Measurements from ENCODE around the gene PMS1. TPM values are rescaled to one million over a fixed set of nuclear protein-coding genes. Genes with fewer than 3 reads are reported as not detected.
"Not testable (repeated sequence)": the region's sequence is repeated elsewhere in the genome, so short reads cannot be mapped to it uniquely, and the experiment has no call there.

PMS1 gene
- 10 to 100 TPM; 41.8 to 48.8 TPM for total RNA-seq

- Mint-ChIP-seq H3K36me3 (peaks cover 49% of the 10 kb centered on the region), H3K4me1 (peaks cover 48% of the 10 kb centered on the region), H3K4me3 (peak within 1 kb of the TSS; percentile 90), H3K9me3 (no peaks in the 10 kb centered on the region), H3K27ac (peak within 1 kb of the TSS; percentile 91), H3K27me3 (no peaks in the 10 kb centered on the region)
- DNase-seq, result peak; percentile 97
These were observed at the start of gene PMS1, which contains the start of gene ORMDL1 for GRCh38 chr2:189783927-189784867. Gene PMS1, plus strand, starts transcription at chr2:189784450. Its CDS starts 7,360 bp downstream, at chr2:189791810. Gene ORMDL1, minus strand, starts transcription at chr2:189784339. Its CDS starts 1,744 bp downstream, at chr2:189782595.

- H3K27me3 Mint-ChIP-seq, result no peaks in the 10 kb centered on the region
- H3K36me3 Mint-ChIP-seq, result peaks cover 2% of the 10 kb centered on the region
- peak; percentile 7 for DNase-seq
- no peaks in the 10 kb centered on the region for H3K9me3 Mint-ChIP-seq
- no peak overlapping the region for H3K27ac Mint-ChIP-seq
- H3K4me3 Mint-ChIP-seq, result no peak overlapping the region
- no peaks in the 10 kb centered on the region for H3K4me1 Mint-ChIP-seq
These were observed 33.1 kb upstream of the PMS1 start for GRCh38 chr2:189751080-189751658.

GRCh38 chr2:189756311-189756952, 27.8 kb upstream of the PMS1 start:
- no peaks in the 10 kb centered on the region for H3K27me3 Mint-ChIP-seq
- peaks cover 10% of the 10 kb centered on the region for H3K36me3 Mint-ChIP-seq
- no peak overlapping the region for H3K4me3 Mint-ChIP-seq
- DNase-seq, result no peak
- H3K4me1 Mint-ChIP-seq, result no peaks in the 10 kb centered on the region
- H3K9me3 Mint-ChIP-seq, result no peaks in the 10 kb centered on the region
- no peak overlapping the region for H3K27ac Mint-ChIP-seq

- not testable (repeated sequence) for H3K9me3 Mint-ChIP-seq, H3K27ac Mint-ChIP-seq, H3K4me1 Mint-ChIP-seq, H3K27me3 Mint-ChIP-seq, DNase-seq, H3K4me3 Mint-ChIP-seq, H3K36me3 Mint-ChIP-seq
These were observed 24.1 kb upstream of the PMS1 start for GRCh38 chr2:189760154-189760553.

GRCh38 chr2:189762229-189762550, 22.1 kb upstream of the PMS1 start:
- no peak for DNase-seq
- no peaks in the 10 kb centered on the region for H3K9me3 Mint-ChIP-seq
- peak overlapping the region; percentile 97 for H3K27ac Mint-ChIP-seq
- H3K4me3 Mint-ChIP-seq, result peak overlapping the region; percentile 92
- H3K4me1 Mint-ChIP-seq, result peaks cover 7% of the 10 kb centered on the region
- H3K27me3 Mint-ChIP-seq, result no peaks in the 10 kb centered on the region
- H3K36me3 Mint-ChIP-seq, result peaks cover 19% of the 10 kb centered on the region

- H3K9me3 Mint-ChIP-seq, result no peaks in the 10 kb centered on the region
- H3K4me3 Mint-ChIP-seq, result peak within 1 kb of the TSS; percentile 92
- H3K36me3 Mint-ChIP-seq, result peaks cover 18% of the 10 kb centered on the region
- no peaks in the 10 kb centered on the region for H3K27me3 Mint-ChIP-seq
- peak within 1 kb of the TSS; percentile 97 for H3K27ac Mint-ChIP-seq
- H3K4me1 Mint-ChIP-seq, result peaks cover 7% of the 10 kb centered on the region
- peak; percentile 92 for DNase-seq
These were observed 21.5 kb upstream of the PMS1 start, which contains the start of gene OSGEPL1 for GRCh38 chr2:189762551-189763298. Gene OSGEPL1, minus strand, starts transcription at chr2:189762792. Its CDS starts 1,152 bp downstream, at chr2:189761640.

- Mint-ChIP-seq H3K36me3 (peaks cover 14% of the 10 kb centered on the region), H3K4me1 (peaks cover 7% of the 10 kb centered on the region), H3K27me3 (no peaks in the 10 kb centered on the region), H3K9me3 (no peaks in the 10 kb centered on the region), H3K27ac (peak overlapping the region; percentile 51), H3K4me3 (peak overlapping the region; percentile 92)
- DNase-seq, result no peak
These were observed 20.2 kb upstream of the PMS1 start for GRCh38 chr2:189763908-189764661.

GRCh38 chr2:189770590-189771322, 13.5 kb upstream of the PMS1 start:
- Mint-ChIP-seq H3K4me1 (peaks cover 3% of the 10 kb centered on the region), H3K9me3 (no peaks in the 10 kb centered on the region), H3K27ac (no peak overlapping the region), H3K27me3 (no peaks in the 10 kb centered on the region), H3K36me3 (peaks cover 21% of the 10 kb centered on the region), H3K4me3 (no peak overlapping the region)
- DNase-seq, result no peak

GRCh38 chr2:189772212-189772611, 12.0 kb upstream of the PMS1 start:
- Mint-ChIP-seq H3K27me3 (no peaks in the 10 kb centered on the region), H3K4me1 (peaks cover 6% of the 10 kb centered on the region), H3K4me3 (no peak overlapping the region), H3K27ac (no peak overlapping the region), H3K36me3 (peaks cover 14% of the 10 kb centered on the region), H3K9me3 (no peaks in the 10 kb centered on the region)
- DNase-seq, result no peak

GRCh38 chr2:189782221-189782671, 2.0 kb upstream of the PMS1 start:
- peaks cover 49% of the 10 kb centered on the region for H3K4me1 Mint-ChIP-seq

GRCh38 chr2:189783451-189783926, 761 bp upstream of the PMS1 start:
- H3K27ac Mint-ChIP-seq, result peak overlapping the region; percentile 91
- peak overlapping the region; percentile 90 for H3K4me3 Mint-ChIP-seq
- no peaks in the 10 kb centered on the region for H3K9me3 Mint-ChIP-seq
- no peaks in the 10 kb centered on the region for H3K27me3 Mint-ChIP-seq
- peaks cover 52% of the 10 kb centered on the region for H3K4me1 Mint-ChIP-seq
- no peak for DNase-seq
- H3K36me3 Mint-ChIP-seq, result peaks cover 52% of the 10 kb centered on the region

More at GRCh38 chr2:189782221-189782671, 2.0 kb upstream of the PMS1 start:
- Mint-ChIP-seq H3K9me3 (no peaks in the 10 kb centered on the region), H3K27me3 (no peaks in the 10 kb centered on the region), H3K36me3 (peaks cover 48% of the 10 kb centered on the region), H3K4me3 (peak overlapping the region; percentile 90), H3K27ac (peak overlapping the region; percentile 73)
- peak; percentile 14 for DNase-seq

- H3K36me3 Mint-ChIP-seq, result peaks cover 29% of the 10 kb centered on the region
- no peak for DNase-seq
- no peak overlapping the region for H3K27ac Mint-ChIP-seq
- no peaks in the 10 kb centered on the region for H3K9me3 Mint-ChIP-seq
- H3K4me1 Mint-ChIP-seq, result peaks cover 16% of the 10 kb centered on the region
- H3K4me3 Mint-ChIP-seq, result no peak overlapping the region
- H3K27me3 Mint-ChIP-seq, result no peaks in the 10 kb centered on the region
These were observed 7.2 kb downstream of the PMS1 start for GRCh38 chr2:189791338-189792042.

GRCh38 chr2:189794310-189794709, 10.1 kb downstream of the PMS1 start:
- Mint-ChIP-seq H3K27ac (no peak overlapping the region), H3K9me3 (no peaks in the 10 kb centered on the region), H3K27me3 (no peaks in the 10 kb centered on the region), H3K4me1 (peaks cover 13% of the 10 kb centered on the region), H3K36me3 (peaks cover 23% of the 10 kb centered on the region), H3K4me3 (no peak overlapping the region)
- DNase-seq, result no peak
